ENCODE data around the gene KAT7.

The KAT7 gene

DNA sequence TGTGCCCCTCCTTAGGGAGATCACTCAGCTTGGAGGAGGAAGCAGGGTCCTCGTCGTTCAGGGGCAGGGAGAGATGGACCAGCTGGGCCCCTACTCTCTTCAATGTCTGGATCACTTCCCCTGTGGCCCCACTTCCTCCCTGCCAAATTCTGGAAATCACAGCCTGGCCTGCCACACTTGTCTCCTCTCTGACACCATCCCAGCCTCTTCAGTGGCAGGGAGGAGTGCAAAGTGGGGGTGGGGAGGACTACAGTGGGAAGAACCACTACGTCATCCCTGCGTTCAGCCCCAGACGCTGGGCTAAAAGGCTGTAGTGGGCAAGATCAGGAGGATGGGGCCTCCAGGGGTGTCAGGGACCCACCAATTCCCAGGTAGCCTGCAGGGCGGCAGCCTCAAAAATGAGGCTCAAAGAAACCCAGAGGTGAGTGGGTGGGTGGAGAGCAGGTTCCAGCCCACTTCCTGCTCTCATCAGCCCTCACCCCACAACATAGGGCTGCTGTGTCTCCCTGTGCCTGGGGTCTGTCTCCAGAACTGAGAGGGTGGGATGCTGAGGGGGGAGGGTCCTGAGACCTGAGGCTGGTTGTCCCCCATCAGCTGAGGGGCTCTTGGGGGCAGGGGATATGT lies 84.4 kb downstream of the KAT7 start:
- no peak for DNase-seq

DNA sequence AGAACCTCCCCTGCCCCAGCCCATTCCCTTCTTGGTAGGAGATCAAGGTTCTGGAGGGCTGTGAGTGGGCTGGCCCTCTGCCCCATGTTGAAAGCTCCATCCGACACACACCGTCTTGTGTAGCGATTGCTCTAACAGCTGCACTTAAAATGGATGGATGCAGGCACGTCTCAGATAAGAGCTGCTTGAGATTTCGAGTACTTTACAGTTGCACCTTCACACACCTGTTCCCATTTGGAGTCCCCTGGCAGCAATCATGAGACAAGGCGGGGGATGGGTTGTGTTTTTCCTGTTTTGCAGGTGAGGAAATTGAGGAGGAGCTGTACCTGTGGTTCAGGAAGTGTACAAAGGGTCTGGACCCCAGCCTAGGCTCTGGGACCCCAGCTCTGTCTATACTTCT lies 85.0 kb downstream of the KAT7 start:
- no peak for DNase-seq

DNA sequence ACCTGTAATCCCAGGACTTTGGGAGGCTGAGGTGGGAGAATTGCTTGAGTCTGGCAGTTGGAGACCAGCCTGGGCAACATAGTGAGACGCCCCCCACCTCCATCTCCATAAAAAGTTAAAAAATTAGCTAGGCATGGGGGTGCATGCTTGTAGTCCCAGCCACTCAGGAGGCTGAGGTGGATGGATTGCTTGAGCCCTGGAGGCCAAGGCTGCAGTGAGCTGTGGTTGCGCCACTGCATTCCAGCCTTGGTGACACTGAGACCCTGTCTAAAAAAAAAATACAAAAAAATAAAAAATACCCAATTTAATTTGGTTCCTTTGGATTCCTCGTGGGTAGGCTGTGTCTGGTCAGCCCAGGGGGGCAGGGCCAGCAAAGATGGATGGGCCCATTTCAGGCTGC lies 85.4 kb downstream of the KAT7 start:
- no peak for DNase-seq

DNA sequence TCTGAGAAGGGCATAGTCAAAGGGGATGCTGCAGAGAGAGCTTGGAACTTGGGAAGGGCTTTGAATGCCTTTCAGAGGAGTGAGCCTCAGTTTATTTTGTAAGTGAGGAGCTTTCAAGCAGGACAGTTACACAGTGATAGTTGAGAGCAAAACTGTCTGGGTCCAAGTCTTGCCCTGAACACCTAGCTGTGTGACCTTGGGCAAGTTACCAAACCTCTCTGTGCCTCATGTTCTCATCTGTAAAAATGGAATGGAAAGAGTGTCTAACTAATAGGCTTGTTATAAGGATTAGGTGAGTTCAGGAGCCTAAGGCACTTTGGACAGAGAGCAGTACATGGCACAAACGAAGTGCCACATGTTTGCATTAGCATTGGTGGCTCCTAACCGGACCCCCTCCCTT lies 86.4 kb downstream of the KAT7 start:
- DNase-seq = no peak

DNA sequence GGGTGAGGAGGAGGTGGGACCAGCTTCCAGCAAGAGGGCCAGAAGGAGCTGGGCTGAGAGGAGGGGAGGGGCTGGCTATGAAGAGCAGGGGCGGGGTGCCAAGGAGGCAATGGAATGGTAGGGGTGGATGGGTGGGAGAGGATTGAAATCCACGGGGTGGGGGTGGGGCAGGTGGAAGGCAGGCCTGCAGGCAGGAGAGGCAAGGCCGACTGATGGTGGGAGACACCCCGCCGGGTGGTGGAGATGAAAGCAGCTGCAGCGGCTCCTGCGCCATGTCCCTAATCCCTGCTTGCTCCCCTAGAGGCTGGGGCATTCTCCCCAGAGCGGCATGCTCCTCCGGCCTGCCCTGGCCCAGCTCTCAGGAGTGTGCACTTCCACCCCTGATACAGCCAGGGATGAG lies 87.2 kb downstream of the KAT7 start:
- no peak for DNase-seq

DNA sequence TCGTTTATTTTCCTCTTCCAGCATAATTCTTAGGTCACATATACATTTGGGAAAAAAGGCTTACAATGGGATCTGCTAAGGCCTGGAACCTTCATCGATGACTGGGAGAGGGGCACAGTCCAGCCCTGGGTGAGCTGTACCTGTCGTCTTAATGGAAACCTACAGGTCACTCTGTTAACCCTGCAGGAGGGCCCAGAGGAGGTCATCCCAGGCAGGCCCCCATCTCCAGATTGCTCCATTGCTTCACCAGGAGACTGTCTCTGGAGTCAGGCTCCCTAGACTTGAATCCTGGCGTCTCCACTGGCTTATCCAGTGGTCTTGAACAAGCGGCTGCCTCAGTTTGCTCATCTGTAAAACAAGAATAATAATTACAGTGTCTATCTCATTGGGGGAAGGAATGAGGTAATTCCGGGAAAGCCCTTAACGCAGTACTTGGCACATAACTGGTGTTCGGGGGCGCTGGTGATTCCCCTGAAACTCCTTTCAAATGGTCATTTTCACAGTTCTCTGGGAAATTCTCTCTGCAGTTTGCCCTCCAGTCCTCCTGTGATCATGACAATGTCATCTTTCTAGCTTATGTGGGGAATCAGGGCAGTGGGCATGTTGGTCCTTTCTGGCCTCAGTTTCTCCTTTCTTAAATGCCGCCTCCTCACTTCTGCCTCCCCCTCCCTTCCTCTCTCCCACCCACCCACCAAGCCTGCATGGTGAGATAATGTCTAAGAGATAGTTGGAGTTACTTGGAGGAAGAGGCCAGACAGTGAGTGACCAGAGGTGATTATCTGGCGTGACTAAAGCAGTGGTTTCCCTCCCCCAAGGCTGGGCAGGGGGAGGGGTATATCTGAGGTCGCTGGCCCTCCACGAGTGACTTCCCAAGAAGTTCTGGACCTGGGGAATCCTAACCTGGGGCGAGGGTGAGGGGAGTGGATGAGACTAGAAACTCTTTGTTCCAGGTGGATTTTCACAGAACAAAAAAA lies 90.7 kb downstream of the KAT7 start:
- no peak for DNase-seq

DNA sequence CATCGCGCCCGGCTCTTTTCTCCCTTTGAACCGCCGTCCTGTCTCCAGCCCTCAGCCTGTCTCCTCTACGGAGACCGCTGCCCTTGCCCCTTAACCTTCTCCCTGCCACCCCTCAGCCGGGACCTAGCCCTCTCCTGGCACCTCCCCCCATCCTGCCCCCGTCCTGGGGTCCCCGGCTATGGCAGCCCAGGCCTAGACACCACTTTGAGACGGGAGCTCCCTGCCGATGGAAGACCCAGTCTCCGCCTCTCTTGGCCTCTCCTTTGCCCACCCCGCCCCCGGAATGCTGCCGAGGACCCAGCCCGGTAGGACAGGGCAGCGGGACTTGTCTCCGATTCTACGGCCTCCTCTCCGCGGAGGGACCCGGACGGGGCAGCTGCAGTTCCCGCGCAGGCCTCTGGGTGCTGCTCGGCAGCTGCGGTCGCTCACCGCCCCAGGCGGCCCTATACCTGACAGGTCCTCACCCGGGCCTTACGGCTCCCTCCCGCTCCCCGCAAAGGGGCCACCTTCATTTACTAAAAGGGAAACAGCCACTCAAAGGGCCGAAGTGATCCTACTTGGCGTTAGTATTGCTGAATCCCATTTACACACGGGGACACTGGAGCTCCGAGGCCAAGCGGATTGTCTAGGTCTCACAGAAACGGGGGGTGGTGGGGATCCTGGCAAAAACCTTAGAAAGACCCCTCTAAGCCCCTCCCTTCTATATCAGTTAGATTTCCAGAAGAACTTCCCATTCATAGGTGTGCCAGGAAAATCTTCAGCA lies 92.0 kb downstream of the KAT7 start:
- DNase-seq = peak; percentile 54 to 65

DNA sequence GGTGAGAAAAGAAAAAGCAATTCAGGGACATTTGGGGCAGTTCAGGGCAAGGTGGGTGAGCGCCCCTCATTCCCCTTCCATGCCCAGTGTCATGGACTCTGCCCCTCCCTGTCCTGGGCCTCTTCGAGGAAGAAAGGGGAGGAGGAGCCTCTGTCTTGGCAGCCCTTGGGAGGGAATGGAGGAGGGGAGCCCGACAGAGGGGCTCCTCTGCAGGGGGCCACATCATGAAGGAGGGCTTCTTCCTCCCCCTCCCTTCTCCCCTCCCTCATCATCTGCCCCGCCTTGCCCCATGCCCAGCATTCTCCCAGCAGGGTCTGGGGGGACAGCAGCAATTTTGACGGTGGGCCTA lies 92.5 kb downstream of the KAT7 start:
- DNase-seq = no peak

DNA sequence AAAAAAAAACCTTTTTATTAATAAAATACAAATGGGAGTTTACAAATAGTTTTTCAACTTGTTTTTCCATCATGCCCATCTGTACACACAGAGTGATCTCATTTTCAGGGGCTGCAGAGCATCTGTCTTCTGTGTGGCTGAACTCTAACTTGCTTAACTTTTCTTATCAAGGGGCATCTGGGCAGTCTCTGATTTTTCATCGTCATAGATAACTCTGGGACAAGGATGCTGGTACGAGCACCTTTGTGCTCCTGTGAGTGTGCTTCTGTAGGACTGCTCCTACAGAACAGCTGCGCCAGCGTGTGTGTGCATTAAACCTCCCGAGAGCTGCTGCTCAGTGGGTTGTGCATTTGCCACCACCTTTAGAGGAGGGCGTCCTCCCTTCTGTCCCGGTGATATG lies 94.0 kb downstream of the KAT7 start:
- DNase-seq = no peak

All from inflammatory macrophage (primary cell).